Measurements from ENCODE around the gene HADH.
"Not testable (repeated sequence)": the region's sequence is repeated elsewhere in the genome, so short reads cannot be mapped to it uniquely, and the experiment has no call there.

HADH gene

GRCh38 chr4:108031427-108032083 lies 41.9 kb downstream of the HADH start:
- no peak for DNase-seq

- DNase-seq = no peak
Observed at GRCh38 chr4:108033348-108033747, 43.7 kb downstream of the HADH start.

- DNase-seq = no peak
Observed at GRCh38 chr4:108034565-108034964, 44.9 kb downstream of the HADH start.

GRCh38 chr4:108035691-108036090 lies 46.0 kb downstream of the HADH start:
- no peak for DNase-seq

DNA sequence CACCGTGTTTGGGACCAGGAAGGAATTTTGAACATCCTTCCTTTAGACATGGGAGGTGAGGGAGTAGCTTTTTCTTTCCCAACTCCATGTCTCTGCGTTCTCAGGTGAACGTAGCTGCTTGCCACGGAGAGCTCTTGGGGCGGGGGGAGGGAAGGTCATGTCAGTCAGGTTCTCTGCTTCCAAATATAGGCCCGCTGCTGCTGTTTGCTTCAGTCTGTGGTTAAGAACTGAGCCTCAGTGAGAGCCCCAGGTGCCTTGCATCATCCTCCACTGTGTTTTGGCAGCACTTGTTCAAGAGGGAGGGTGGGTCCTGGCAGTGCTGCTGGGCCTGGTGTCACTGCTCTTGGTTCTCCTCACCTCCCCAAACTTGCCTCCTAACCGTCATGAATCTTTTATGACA lies 46.5 kb downstream of the HADH start:
- DNase-seq = no peak

- DNase-seq = no peak
Observed at GRCh38 chr4:108037884-108038283, 48.2 kb downstream of the HADH start.

DNA sequence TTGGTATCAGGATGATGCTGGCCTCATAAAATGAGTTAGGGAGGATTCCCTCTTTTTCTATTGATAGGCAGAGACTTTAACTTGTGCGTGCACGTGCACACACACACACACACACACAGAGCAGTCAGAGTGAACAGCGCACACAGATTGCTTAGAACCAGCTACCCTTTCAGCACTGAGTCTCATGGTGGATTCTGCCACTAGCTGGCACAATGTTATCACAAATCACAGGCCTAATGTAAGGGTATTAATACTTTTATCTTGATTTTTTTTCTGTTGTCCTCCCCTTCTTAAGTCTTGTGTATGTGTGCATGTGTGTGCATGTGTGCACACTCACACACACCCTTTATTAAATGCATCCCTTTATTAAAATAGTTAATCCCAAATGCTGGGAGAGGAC lies 53.2 kb downstream of the HADH start:
- DNase-seq = no peak

DNA sequence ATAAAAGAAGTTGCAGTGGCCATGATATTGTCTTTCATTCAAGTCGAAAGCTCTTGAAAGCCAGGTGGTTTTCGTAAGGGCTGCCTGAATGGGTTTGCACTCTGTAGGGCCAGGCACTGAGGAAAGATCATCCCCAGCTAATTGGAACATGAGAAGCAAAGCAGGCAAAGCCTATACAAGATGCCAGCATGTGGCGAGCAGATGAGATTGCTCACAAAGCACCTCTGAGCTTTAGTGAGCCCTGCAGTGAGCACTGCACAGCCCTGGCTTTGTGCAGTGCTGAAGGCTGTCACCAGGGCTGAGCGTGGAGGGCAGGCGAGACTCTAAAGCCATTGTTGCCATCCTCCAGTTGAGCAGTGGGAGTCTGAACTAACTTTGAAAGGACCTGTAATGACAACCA lies 53.8 kb downstream of the HADH start:
- DNase-seq = peak; percentile 44

- DNase-seq = peak; percentile 12
Observed at GRCh38 chr4:108044951-108045686, 55.4 kb downstream of the HADH start.

- peak; percentile 34 for DNase-seq
Observed at GRCh38 chr4:108045687-108046024, 56.0 kb downstream of the HADH start.

GRCh38 chr4:108047199-108047598 lies 57.5 kb downstream of the HADH start:
- DNase-seq = peak; percentile 46

DNA sequence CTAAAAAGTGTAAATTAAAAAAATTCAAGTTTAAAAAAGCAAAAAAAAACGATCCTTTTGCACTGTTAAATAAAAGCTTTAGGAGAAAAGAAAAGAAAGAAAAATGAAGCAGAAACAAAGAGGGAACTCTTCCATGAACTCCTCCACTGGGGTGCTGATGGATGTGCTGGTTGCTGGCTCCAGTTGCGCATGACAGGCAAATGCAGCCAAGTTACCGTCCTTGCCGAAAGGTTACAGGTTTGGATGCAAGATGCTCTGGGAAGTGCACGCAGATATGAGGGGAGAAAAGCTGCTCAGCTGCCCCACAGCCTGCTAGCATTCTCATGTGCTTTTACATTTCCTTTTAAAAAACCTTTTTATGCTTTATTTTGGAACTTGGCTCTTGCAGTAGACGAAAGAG lies 58.5 kb downstream of the HADH start:
- no peak for DNase-seq

DNA sequence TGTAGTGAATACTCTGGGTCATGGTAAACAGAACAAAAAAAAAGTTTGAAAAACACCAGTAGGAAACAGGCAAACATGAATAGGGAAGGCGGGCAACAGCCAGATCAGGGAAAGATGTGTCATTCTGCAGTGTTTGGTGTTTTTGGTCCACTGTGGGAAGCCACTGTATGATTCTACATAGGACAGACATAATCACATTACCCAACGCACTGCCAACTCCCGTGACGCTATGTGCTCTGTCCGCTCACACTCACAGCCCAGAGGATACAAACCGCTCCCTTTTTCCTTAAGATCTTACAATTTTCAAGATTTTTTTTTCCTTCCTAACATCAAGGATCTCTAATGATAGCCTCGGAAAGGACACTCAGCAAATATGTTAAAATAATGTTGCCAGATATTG lies 59.3 kb downstream of the HADH start:
- DNase-seq = no peak

GRCh38 chr4:108049406-108049805 lies 59.7 kb downstream of the HADH start:
- no peak for DNase-seq

GRCh38 chr4:108050166-108051111 lies 60.8 kb downstream of the HADH start:
- not testable (repeated sequence) for DNase-seq

DNA sequence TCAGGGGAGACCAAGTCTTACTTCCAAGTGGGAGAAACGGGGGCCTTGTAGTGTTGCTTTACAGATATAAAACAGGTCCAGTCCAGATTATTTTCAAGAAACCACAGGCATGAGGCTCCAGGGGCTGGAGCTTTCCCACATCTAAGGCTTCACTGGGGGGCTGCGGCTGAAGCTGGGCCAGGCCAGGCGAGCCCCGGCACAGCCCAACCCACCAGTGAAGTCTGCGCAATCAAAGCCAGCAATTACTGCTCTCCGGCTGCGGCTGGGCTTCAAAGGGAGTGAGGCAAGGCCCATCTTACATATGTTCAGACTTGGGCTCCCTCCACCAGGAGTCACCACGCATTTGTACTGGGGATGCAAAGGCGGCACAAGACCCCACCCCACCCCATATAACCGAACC lies 61.7 kb downstream of the HADH start:
- no peak for DNase-seq

DNA sequence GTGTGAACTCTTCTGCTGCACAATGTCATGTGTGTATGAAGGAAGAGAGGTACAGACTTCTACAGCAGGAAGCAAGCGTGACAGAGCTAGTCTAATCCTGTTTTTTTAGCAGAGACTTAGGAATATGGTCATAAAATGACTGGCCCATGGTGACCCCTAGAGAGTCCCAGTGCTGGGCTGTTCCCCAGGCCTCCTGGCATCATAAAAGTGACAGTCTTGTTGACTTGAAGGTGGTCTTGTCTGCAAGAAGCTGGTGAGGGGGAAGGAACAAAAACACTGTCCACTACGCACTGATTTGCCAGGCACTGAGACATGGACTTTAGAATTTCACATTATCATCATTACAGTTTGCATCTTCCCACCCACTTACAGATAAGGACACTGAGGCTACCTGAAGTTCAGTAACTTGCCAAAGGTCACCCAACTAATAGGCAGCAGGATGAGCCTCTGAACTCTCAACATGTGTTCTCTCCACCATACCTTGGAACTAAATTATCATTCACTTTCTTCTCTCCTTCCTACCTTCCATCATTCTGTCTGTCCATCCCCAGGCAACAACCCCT lies 63.0 kb downstream of the HADH start:
- DNase-seq = no peak

GRCh38 chr4:108053251-108053711 lies 63.6 kb downstream of the HADH start:
- DNase-seq = no peak

GRCh38 chr4:108054025-108054638 lies 64.4 kb downstream of the HADH start:
- no peak for DNase-seq

GRCh38 chr4:108055787-108056186 lies 66.1 kb downstream of the HADH start:
- no peak for DNase-seq

DNA sequence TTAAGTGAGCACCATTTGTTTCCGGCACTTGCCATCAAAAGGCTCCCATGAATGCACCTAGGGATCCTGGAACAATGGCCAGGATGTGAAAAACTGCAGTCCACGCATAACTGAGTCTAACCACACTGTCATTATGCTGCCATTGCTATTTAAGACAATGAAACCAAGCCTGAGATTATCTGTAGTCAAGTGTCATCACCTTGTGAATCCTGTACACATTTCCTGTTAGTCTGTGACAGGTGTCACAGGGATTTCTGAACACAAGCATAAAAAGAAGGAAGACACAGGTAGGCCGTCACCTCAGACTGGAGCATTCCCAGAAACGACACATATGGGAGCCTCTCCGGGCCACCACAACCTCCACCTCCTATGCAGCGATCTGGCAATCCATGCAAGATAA lies 66.7 kb downstream of the HADH start:
- no peak for DNase-seq

DNA sequence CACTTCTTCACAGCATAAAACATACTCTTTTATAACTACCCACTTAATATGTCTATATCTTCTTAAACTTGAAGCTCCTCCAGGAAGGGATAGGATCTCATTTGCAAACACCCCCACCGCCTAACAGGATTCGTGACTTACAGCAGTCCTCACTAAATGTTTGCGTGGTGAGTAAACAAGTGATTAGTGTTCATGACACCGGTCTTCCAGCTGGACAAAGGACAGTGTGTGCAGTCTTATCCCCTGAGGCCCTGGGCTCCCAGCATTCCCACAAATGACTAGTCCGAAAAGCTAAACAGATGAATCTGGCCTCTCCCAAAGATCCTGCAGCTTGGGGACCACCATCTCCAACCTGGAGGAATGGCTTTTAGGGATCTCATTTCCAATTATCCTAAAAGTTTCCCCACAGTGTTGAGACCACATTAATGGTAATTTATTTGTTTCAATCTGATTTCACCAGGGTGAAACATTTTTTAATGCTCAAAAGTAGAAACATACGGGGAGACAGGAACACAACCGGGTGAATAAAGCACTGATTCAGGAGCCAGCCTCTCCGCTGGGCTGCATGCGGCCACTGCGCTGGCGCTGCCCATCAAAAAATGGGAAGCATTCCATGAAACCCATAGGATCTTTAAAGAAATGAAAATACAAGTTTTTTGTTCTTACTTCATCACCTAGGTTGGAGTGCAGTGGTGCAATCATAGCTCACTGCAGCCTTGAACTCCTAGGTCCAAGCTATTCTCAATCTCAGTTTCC lies 69.2 kb downstream of the HADH start:
- no peak for DNase-seq
